ENCODE results near the gene TBC1D1.

TBC1D1 gene

GRCh38 chr4:38174801-38175200 lies 283.9 kb downstream of the TBC1D1 start:
- peak overlapping the region; percentile 86 to 91 (median 86) for H3K27ac Mint-ChIP-seq
- H3K9me3 Mint-ChIP-seq, result peaks cover 4% of the 10 kb centered on the region
- peaks cover 72% of the 10 kb centered on the region for H3K4me1 Mint-ChIP-seq
- no peaks in the 10 kb centered on the region for H3K27me3 Mint-ChIP-seq (ENCODE audit: low read depth)
- TF ChIP-seq CTCF (IDR thresholded peaks at IDR 0.05; ENCODE audit: unreplicated experiment in 3 of 3), result no peak
- no peaks in the 10 kb centered on the region for H3K36me3 Mint-ChIP-seq (ENCODE audit: low read depth)
- H3K4me3 Mint-ChIP-seq, result peak overlapping the region in 1 of 3 experiments; percentile 45

GRCh38 chr4:38176165-38176564 lies 285.3 kb downstream of the TBC1D1 start:
- H3K4me1 Mint-ChIP-seq, result peaks cover 71% of the 10 kb centered on the region
- H3K9me3 Mint-ChIP-seq, result peaks cover 5% of the 10 kb centered on the region
- no peaks in the 10 kb centered on the region for H3K27me3 Mint-ChIP-seq (ENCODE audit: low read depth)
- H3K27ac Mint-ChIP-seq, result peak overlapping the region in 2 of 3 experiments; percentile 52 to 61
- no peak for TF ChIP-seq CTCF (IDR thresholded peaks at IDR 0.05; ENCODE audit: unreplicated experiment in 3 of 3)
- no peak overlapping the region for H3K4me3 Mint-ChIP-seq
- peaks cover 2% of the 10 kb centered on the region for H3K36me3 Mint-ChIP-seq (ENCODE audit: low read depth)

GRCh38 chr4:38177035-38177546 lies 286.2 kb downstream of the TBC1D1 start:
- Mint-ChIP-seq H3K4me3 (no peak overlapping the region), H3K9me3 (peaks cover 7% of the 10 kb centered on the region), H3K4me1 (peaks cover 75% of the 10 kb centered on the region)

GRCh38 chr4:38177641-38178391 lies 286.9 kb downstream of the TBC1D1 start:
- peaks cover 5% of the 10 kb centered on the region for H3K9me3 Mint-ChIP-seq
- no peak for TF ChIP-seq CTCF (IDR thresholded peaks at IDR 0.05; ENCODE audit: unreplicated experiment in 3 of 3)
- H3K36me3 Mint-ChIP-seq (ENCODE audit: low read depth), result peaks cover 4% of the 10 kb centered on the region
- peak overlapping the region; percentile 5 to 69 (median 9) for H3K27ac Mint-ChIP-seq
- H3K4me1 Mint-ChIP-seq, result peaks cover 72% of the 10 kb centered on the region
- no peaks in the 10 kb centered on the region for H3K27me3 Mint-ChIP-seq (ENCODE audit: low read depth)
- H3K4me3 Mint-ChIP-seq, result no peak overlapping the region

More at GRCh38 chr4:38177035-38177546, 286.2 kb downstream of the TBC1D1 start:
- H3K36me3 Mint-ChIP-seq (ENCODE audit: low read depth), result peaks cover 4% of the 10 kb centered on the region
- peak overlapping the region in 2 of 3 experiments; percentile 5 to 69 for H3K27ac Mint-ChIP-seq
- H3K27me3 Mint-ChIP-seq (ENCODE audit: low read depth), result no peaks in the 10 kb centered on the region
- no peak for TF ChIP-seq CTCF (IDR thresholded peaks at IDR 0.05; ENCODE audit: unreplicated experiment in 3 of 3)

GRCh38 chr4:38178392-38178995 lies 287.6 kb downstream of the TBC1D1 start:
- Mint-ChIP-seq H3K27ac (peak overlapping the region; percentile 34 to 69 (median 51)), H3K36me3 (ENCODE audit: low read depth) (peaks cover 8% of the 10 kb centered on the region), H3K4me1 (peaks cover 65% of the 10 kb centered on the region), H3K27me3 (ENCODE audit: low read depth) (no peaks in the 10 kb centered on the region), H3K9me3 (peaks cover 3% of the 10 kb centered on the region), H3K4me3 (no peak overlapping the region)
- no peak for TF ChIP-seq CTCF (IDR thresholded peaks at IDR 0.05; ENCODE audit: unreplicated experiment in 3 of 3)

All from nephron (organoid).